Umbilical cord (tissue), 2 donors: ENCODE results near the gene COL5A2. TPM values are rescaled to one million over a fixed set of nuclear protein-coding genes. Genes with fewer than 3 reads are reported as not detected.

ENCODE experiments used
- DNase-seq: peaks from one replicate; pipeline ENCODE4 v3.0.0-alpha.2; 2015; ENCODE audit warnings: low spot score
- total RNA-seq: library from RNA; depleted of rRNA; stranded (reverse); fragments of >200 nt; gene quantifications from one replicate; pipeline ENCODE4 v1.2.3, GENCODE V29; 2014; ENCODE audit warnings: low replicate concordance; ENCODE audit not compliant: insufficient read depth

COL5A2 gene
- total RNA-seq, 1 donor from 2014 or later: 2,163 TPM

GRCh38 chr2:189050165-189050712, 129.3 kb downstream of the COL5A2 start:
- peak; percentile 34 for DNase-seq

- DNase-seq: peak; percentile 94
These were observed 129.8 kb downstream of the COL5A2 start for GRCh38 chr2:189049709-189050164.

GRCh38 chr2:189048189-189048588, 131.4 kb downstream of the COL5A2 start:
- no peak for DNase-seq

- peak; percentile 57 for DNase-seq
These were observed 132.2 kb downstream of the COL5A2 start for GRCh38 chr2:189047171-189047888.

GRCh38 chr2:189046320-189046719, 133.2 kb downstream of the COL5A2 start:
- DNase-seq: peak; percentile 72

GRCh38 chr2:189045836-189046235, 133.7 kb downstream of the COL5A2 start:
- DNase-seq: no peak

GRCh38 chr2:189037518-189037917, 142.0 kb downstream of the COL5A2 start:
- peak; percentile 71 for DNase-seq

- DNase-seq: no peak
These were observed 154.5 kb downstream of the COL5A2 start for GRCh38 chr2:189024901-189025618.

GRCh38 chr2:189022492-189022891, 157.1 kb downstream of the COL5A2 start:
- DNase-seq: peak; percentile 32

GRCh38 chr2:189022053-189022481, 157.5 kb downstream of the COL5A2 start:
- peak; percentile 70 for DNase-seq

- DNase-seq: peak; percentile 27
These were observed 159.4 kb downstream of the COL5A2 start for GRCh38 chr2:189020179-189020578.

GRCh38 chr2:189018631-189019030, 160.9 kb downstream of the COL5A2 start:
- peak; percentile 92 for DNase-seq

GRCh38 chr2:189016311-189016861, 163.2 kb downstream of the COL5A2 start:
- peak; percentile 65 for DNase-seq

- DNase-seq: no peak
These were observed 164.2 kb downstream of the COL5A2 start for GRCh38 chr2:189015359-189015758.

GRCh38 chr2:189014449-189015138, 165.0 kb downstream of the COL5A2 start:
- DNase-seq: peak; percentile 93

- peak; percentile 88 for DNase-seq
These were observed 165.7 kb downstream of the COL5A2 start for GRCh38 chr2:189013671-189014448.

GRCh38 chr2:189013031-189013430, 166.5 kb downstream of the COL5A2 start:
- peak; percentile 22 for DNase-seq

- DNase-seq: peak; percentile 23
These were observed 167.2 kb downstream of the COL5A2 start for GRCh38 chr2:189012351-189012750.

GRCh38 chr2:189010536-189010935, 169.0 kb downstream of the COL5A2 start:
- DNase-seq: peak; percentile 59

- DNase-seq: peak; percentile 87
These were observed 170.9 kb downstream of the COL5A2 start for GRCh38 chr2:189008555-189009262.
